Left lung (tissue), 10 donors: ENCODE results near the gene MDGA2. TPM values are rescaled to one million over a fixed set of nuclear protein-coding genes. Genes with fewer than 3 reads are reported as not detected.

Experiments
- ATAC-seq: fragments of 200-7000 bp; cut with Tn5 transposase; one replicate; pipeline ENCODE4 v1.9.1; 2020; ENCODE audit warnings: moderate library complexity
- DNase-seq, 4 donors: peaks; one replicate each; pipeline ENCODE4 v3.0.0-alpha.2; 2013 to 2020
- H3K27ac ChIP-seq, 2 donors: fragments of 200-600 bp; sonication (generic) in 1 of 2; one replicate each; pipeline versions ENCODE4 v1.5.0 to v1.8.0; 2020 to 2021
- H3K27me3 ChIP-seq, 2 donors: fragments of 200-600 bp; sonication (generic) in 1 of 2; one replicate each; pipeline versions ENCODE4 v1.5.0 to v1.8.0; 2020 to 2021
- H3K36me3 ChIP-seq, 2 donors: fragments of 200-600 bp; sonication (generic) in 1 of 2; one replicate each; pipeline versions ENCODE4 v1.5.0 to v1.8.0; 2020 to 2021
- H3K4me1 ChIP-seq, 2 donors: fragments of 200-600 bp; one replicate each; pipeline ENCODE4 v1.8.0; 2021
- H3K4me3 ChIP-seq, 2 donors: fragments of 200-600 bp; sonication (generic) in 1 of 2; one replicate each; pipeline versions ENCODE4 v1.5.0 to v1.8.0; 2020 to 2021; ENCODE audit warnings: mild to moderate bottlenecking in 1 of 2
- H3K9me3 ChIP-seq, 2 donors: fragments of 200-600 bp; sonication (generic) in 1 of 2; one replicate each; pipeline versions ENCODE4 v1.5.0 to v1.8.0; 2020 to 2021
- intact Hi-C, 2 donors: fragments of 100-400 bp; cut with DNase I; formaldehyde crosslinking; loops; one replicate each; pipeline versions ENCODE4 v1.11.2 to v1.14.2; 2022
- polyA plus RNA-seq, 6 donors: library from polyadenylated mRNA; unstranded; fragments of 120-200 nt; gene quantifications; one replicate each; pipeline ENCODE4 v1.2.1, GENCODE V29; 2013; ENCODE audit not compliant: insufficient read length in 6 of 6
- total RNA-seq, 2 donors: library from RNA; stranded (reverse); fragmentation: NEBNext Ultra II Directional; extraction: Animal tissue kit (Norgen Biotek cat#: 25700); gene quantifications; one replicate each; pipeline ENCODE4 v1.2.1, GENCODE V29; 2021
- TF ChIP-seq, protein P1 (sequence below), 2 donors: fragments of 200-600 bp; sonication (generic) in 1 of 2; IDR thresholded peaks; one replicate each; pipeline versions ENCODE4 v1.5.0 to v1.8.0; 2021; ENCODE audit warnings: antibody characterized with exemption in 2 of 2
- donor health status: DM: no; HTN: yes; CAD: no.
- donor health status: DM: no; HTN: no; CAD: no.

MDGA2 gene
- total and polyA plus RNA-seq, 8 donors = 0.14 to 0.62 (median 0.36) TPM; not detected in 1

DNA sequence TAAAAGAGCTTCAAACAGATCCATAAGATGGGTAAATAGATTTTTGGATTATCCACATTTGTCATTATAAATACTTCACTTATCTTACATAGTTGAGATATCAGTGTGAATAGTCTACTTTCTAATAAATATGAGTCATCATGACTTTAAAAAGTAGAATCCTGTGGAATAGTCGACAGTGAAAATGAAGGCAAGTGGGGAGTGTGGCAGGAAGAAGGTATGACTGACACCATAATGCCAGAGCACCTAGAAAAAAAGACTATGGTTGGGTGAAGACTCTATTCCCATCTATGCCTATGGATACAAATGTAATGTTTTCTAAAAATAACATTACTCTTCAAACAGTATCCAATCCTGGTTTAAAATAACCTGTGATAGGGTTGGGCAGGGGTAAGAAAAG lies 117.5 kb downstream of the MDGA2 start:
- intact Hi-C loops = no loop called here
- Histone ChIP-seq H3K9me3 (no peaks in the 10 kb centered on the region), H3K4me1 (no peaks in the 10 kb centered on the region), H3K27me3 (no peaks in the 10 kb centered on the region), H3K4me3 (no peak overlapping the region), H3K36me3 (no peaks in the 10 kb centered on the region), H3K27ac (no peak overlapping the region)
- no peak for ATAC-seq
- DNase-seq = no peak
- TF ChIP-seq, protein P1, sequence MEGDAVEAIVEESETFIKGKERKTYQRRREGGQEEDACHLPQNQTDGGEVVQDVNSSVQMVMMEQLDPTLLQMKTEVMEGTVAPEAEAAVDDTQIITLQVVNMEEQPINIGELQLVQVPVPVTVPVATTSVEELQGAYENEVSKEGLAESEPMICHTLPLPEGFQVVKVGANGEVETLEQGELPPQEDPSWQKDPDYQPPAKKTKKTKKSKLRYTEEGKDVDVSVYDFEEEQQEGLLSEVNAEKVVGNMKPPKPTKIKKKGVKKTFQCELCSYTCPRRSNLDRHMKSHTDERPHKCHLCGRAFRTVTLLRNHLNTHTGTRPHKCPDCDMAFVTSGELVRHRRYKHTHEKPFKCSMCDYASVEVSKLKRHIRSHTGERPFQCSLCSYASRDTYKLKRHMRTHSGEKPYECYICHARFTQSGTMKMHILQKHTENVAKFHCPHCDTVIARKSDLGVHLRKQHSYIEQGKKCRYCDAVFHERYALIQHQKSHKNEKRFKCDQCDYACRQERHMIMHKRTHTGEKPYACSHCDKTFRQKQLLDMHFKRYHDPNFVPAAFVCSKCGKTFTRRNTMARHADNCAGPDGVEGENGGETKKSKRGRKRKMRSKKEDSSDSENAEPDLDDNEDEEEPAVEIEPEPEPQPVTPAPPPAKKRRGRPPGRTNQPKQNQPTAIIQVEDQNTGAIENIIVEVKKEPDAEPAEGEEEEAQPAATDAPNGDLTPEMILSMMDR (IDR thresholded peaks at IDR 0.05) = no peak

DNA sequence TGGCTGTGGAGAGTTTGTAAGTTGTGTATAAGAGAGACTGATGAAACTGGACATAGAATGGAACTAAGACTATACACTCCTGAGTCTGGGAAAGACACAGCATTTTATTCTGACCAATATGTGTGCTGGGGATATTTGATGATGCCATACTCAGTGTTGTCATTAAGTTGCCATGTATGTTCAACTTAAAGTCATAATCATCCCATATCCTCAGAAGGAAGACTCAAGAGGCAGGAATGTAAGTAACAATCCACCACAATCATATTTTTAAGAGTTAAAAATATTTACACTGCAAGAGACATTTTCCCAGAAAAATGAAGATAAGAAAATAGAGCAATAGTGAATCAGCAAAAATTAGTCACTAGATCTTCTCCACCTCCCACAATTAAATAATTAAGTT lies 120.1 kb downstream of the MDGA2 start:
- no peaks in the 10 kb centered on the region for H3K36me3 ChIP-seq
- no peaks in the 10 kb centered on the region for H3K27me3 ChIP-seq
- no peak overlapping the region for H3K4me3 ChIP-seq
- intact Hi-C loops = no loop called here
- TF ChIP-seq, protein P1 (IDR thresholded peaks at IDR 0.05) = no peak
- DNase-seq = no peak
- no peak overlapping the region for H3K27ac ChIP-seq
- ATAC-seq = no peak
- H3K9me3 ChIP-seq = no peaks in the 10 kb centered on the region
- no peaks in the 10 kb centered on the region for H3K4me1 ChIP-seq

DNA sequence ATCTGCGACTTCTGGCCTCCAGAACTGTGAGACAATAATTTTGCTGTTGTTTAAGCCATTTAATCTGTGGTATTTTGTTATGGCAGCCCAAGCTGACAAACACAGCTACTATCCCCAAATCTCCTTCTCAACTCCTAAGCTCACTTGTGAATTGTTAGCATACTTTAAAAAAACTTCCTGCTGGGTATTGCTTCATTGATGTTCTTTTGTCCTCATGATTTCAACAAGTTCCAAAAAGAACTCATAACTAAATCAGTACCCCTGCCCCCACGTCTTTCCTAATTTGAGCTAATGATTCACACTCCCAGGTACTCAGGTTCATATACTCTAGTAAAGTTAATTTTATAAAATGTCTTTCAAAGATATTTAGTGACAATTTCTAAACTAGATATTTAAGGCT lies 125.5 kb downstream of the MDGA2 start:
- TF ChIP-seq, protein P1 (IDR thresholded peaks at IDR 0.05) = no peak
- ATAC-seq = no peak
- Histone ChIP-seq H3K36me3 (no peaks in the 10 kb centered on the region), H3K4me3 (no peak overlapping the region), H3K9me3 (no peaks in the 10 kb centered on the region), H3K27me3 (no peaks in the 10 kb centered on the region), H3K4me1 (no peaks in the 10 kb centered on the region), H3K27ac (no peak overlapping the region)
- intact Hi-C loops = no loop called here
- no peak for DNase-seq

DNA sequence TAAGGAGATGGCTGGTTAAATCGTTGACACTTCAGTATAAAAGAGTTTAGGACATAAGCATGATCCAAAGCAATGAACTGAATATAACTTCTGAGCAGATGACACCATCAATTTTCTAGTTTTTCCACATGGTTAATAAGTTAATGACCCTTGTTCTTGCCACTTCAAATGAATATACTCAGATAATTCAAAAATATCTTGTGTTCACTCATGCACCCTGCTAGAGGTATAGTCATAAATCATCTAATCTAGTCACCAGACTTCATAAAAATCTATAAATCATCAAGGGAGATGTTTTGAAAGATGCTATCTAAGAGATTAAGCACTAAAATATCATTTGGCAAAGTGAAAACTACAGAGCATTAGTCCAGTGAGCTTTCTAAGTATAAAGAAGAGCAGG lies 131.9 kb downstream of the MDGA2 start:
- TF ChIP-seq, protein P1 (IDR thresholded peaks at IDR 0.05) = no peak
- H3K36me3 ChIP-seq = no peaks in the 10 kb centered on the region
- H3K27ac ChIP-seq = no peak overlapping the region
- no peak for ATAC-seq
- intact Hi-C loops = no loop called here
- no peaks in the 10 kb centered on the region for H3K4me1 ChIP-seq
- H3K9me3 ChIP-seq = no peaks in the 10 kb centered on the region
- no peak for DNase-seq
- no peaks in the 10 kb centered on the region for H3K27me3 ChIP-seq
- no peak overlapping the region for H3K4me3 ChIP-seq

DNA sequence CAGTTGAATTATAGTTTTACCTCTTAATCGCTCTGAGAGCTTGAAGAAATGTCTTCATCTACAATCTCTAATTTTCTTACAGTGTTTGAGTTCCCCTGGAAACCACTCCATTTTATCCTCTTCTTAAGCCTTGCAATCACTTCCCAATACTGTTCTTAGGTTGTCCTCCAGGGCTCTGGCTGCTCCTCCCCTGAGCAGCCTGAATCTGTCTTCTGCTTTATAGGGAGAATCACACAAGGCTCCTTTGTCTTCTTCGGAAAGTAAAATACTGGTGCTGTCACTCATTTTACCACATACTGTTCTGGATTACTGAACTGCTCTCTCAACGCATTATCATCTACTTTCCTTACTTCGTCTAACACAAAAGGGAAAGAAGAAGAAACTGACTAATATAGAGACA lies 133.7 kb downstream of the MDGA2 start:
- TF ChIP-seq, protein P1 (IDR thresholded peaks at IDR 0.05) = no peak
- H3K4me3 ChIP-seq = no peak overlapping the region
- DNase-seq (no peak), ATAC-seq (no peak)
- intact Hi-C loops = no loop called here
- no peak overlapping the region for H3K27ac ChIP-seq
- no peaks in the 10 kb centered on the region for H3K9me3 ChIP-seq
- H3K4me1 ChIP-seq = no peaks in the 10 kb centered on the region
- H3K27me3 ChIP-seq = no peaks in the 10 kb centered on the region
- H3K36me3 ChIP-seq = no peaks in the 10 kb centered on the region
